Common myeloid progenitor, CD34-positive (primary cell): ENCODE measurements around the gene CDC25A.

Source experiments
- CTCF ChIA-PET: fragments of 350-600 bp; sonication (Branson Sonifier 250); formaldehyde crosslinking; loops from one replicate; lab custom pipeline; 2021; ENCODE audit warnings: antibody characterized with exemption; lab: Charles Lee
- POLR2A ChIA-PET: fragments of 350-600 bp; sonication (Branson Sonifier 250); formaldehyde crosslinking; loops from one replicate; lab custom pipeline; 2021; ENCODE audit warnings: antibody characterized with exemption; lab: Charles Lee
- DNase-seq, 3 donors: peaks; one replicate each; pipeline versions ENCODE4 v3.0.0 to v3.0.0-alpha.2; 2013
- H3K27ac ChIP-seq, 2 experiments: 1 replicate in 1 of 2; 2 replicates in 1 of 2; pipeline ENCODE4 v1.7.0; 2013; ENCODE audit warnings: inconsistent platforms in 2 of 2, low read length in 2 of 2, mild to moderate bottlenecking in 2 of 2, low read depth in 1 of 2, moderate library complexity in 1 of 2; ENCODE audit not compliant: severe bottlenecking in 2 of 2, insufficient read depth in 1 of 2, poor library complexity in 1 of 2
- H3K27me3 ChIP-seq, 5 experiments: replicated peaks in 2 of 5; 1 replicate in 3 of 5; 2 replicates in 2 of 5; pipeline versions ENCODE4 v1.6.1 to v1.7.0; 2013; ENCODE audit warnings: low read length in 4 of 5, mild to moderate bottlenecking in 2 of 5, moderate library complexity in 2 of 5, inconsistent platforms in 1 of 5; ENCODE audit not compliant: insufficient read depth in 5 of 5, control insufficient read depth in 4 of 5
- H3K36me3 ChIP-seq, 4 experiments: 1 replicate in 2 of 4; 2 replicates in 2 of 4; pipeline versions ENCODE4 v1.6.1 to v1.7.0; 2013; ENCODE audit warnings: low read length in 3 of 4, control low read depth in 1 of 4, mild to moderate bottlenecking in 1 of 4; ENCODE audit not compliant: control insufficient read depth in 4 of 4, insufficient read depth in 4 of 4
- H3K4me1 ChIP-seq, 4 experiments: 1 replicate in 3 of 4; 2 replicates in 1 of 4; pipeline versions ENCODE4 v1.6.1 to v1.7.1; 2013; ENCODE audit warnings: low read length in 3 of 4, mild to moderate bottlenecking in 3 of 4, control low read depth in 1 of 4, inconsistent platforms in 1 of 4, moderate library complexity in 1 of 4; ENCODE audit not compliant: control insufficient read depth in 4 of 4, insufficient read depth in 4 of 4; ENCODE audit errors: control extremely low read depth in 1 of 4
- H3K4me3 ChIP-seq, 7 experiments: 1 replicate in 4 of 7; 2 replicates in 3 of 7; pipeline versions ENCODE4 v1.5.1 to v1.7.0; 2013; ENCODE audit warnings: mild to moderate bottlenecking in 7 of 7, low read length in 6 of 7, moderate library complexity in 6 of 7, inconsistent platforms in 2 of 7, low read depth in 2 of 7, control low read depth in 1 of 7; ENCODE audit not compliant: insufficient read depth in 4 of 7, control insufficient read depth in 1 of 7; ENCODE audit errors: extremely low read depth in 1 of 7
- H3K9me3 ChIP-seq, 5 experiments: 1 replicate in 4 of 5; 2 replicates in 1 of 5; pipeline versions ENCODE4 v1.6.1 to v1.7.1; 2013; ENCODE audit warnings: low read length in 4 of 5, mild to moderate bottlenecking in 2 of 5, inconsistent platforms in 1 of 5, low read depth in 1 of 5, moderate library complexity in 1 of 5; ENCODE audit not compliant: control insufficient read depth in 4 of 5, insufficient read depth in 2 of 5; ENCODE audit errors: control extremely low read depth in 1 of 5
- WGBS: methylation state at CpG from one replicate; pipeline ENCODE4 v1.1.5; 2013; ENCODE audit not compliant: insufficient coverage; 5-methylcytosine and 5-hydroxymethylcytosine counted together

Gene CDC25A

DNA sequence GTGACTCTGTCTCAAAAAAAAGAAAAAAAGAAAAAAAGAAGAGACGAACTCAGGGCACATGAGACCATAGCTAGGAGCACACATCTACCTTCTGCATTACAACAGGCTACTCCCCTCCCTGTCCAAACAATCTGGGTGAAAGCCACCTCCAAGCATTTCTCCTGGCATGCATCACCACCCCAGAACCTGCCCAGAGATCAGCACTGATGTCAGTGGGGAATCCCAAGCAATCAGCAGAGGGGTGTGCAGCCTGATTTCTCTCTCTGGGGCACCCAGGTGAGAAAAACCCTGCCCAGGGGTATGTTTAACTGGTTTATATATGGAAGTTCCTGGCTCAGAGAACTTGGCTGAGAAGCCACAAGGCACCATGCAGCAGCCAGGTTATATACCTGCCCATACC, 59.4 kb downstream of the CDC25A start:
- ChIA-PET POLR2A (no interaction called here), CTCF (no interaction called here)
- H3K27me3 ChIP-seq: no peaks in the 10 kb centered on the region
- H3K27ac ChIP-seq: no peak overlapping the region
- H3K9me3 ChIP-seq: no peaks in the 10 kb centered on the region
- H3K4me3 ChIP-seq: no peak overlapping the region
- H3K4me1 ChIP-seq: peaks cover 0 to 4% (median 0%) of the 10 kb centered on the region in 4 experiments
- no CpG with 5 or more reads among the region's 1 CpG for WGBS
- H3K36me3 ChIP-seq: no peaks in the 10 kb centered on the region
- DNase-seq: no peak

DNA sequence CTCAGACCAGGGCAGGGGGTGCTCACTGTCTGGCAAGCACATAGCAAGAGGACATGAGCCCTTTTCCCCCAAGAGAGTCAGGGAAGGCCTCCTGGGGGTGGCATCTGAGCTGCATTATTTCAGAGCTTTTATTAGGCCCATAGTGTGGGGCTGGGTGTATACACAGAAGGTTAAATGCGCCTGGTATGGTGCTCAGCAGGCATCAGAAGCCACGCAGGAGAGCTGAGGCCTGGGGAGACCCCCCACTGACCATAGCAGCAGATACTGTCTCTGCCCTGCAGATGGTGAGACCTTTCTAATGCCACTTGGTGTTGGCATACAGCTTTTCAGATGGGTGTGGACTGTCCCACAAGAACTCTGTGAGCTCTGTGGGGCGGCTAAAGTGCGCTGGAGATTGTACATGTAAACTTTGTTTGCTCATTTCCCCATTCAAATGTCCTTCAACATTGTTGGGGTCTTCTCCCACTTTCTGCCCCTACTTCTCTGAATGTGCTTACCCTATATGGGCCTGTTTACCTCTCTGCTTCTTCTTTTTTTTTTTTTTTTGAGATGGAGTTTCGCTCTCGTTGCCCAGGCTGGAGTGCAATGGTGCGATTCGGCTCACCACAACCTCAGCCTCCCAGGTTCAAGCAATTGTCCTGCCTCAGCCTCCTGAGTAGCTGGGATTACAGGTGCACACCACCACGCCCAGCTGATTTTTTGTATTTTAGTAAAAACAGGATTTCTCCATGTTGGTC, 62.2 kb downstream of the CDC25A start:
- H3K27ac ChIP-seq: no peak overlapping the region
- no peak overlapping the region for H3K4me3 ChIP-seq
- no peaks in the 10 kb centered on the region for H3K9me3 ChIP-seq
- 98% methylated on average over 9 of the region's 9 CpGs for WGBS
- POLR2A ChIA-PET: no interaction called here
- H3K4me1 ChIP-seq: peaks cover 0 to 4% (median 0%) of the 10 kb centered on the region in 4 experiments
- no peak for DNase-seq
- no peaks in the 10 kb centered on the region for H3K36me3 ChIP-seq
- CTCF ChIA-PET: no interaction called here
- H3K27me3 ChIP-seq: no peaks in the 10 kb centered on the region

DNA sequence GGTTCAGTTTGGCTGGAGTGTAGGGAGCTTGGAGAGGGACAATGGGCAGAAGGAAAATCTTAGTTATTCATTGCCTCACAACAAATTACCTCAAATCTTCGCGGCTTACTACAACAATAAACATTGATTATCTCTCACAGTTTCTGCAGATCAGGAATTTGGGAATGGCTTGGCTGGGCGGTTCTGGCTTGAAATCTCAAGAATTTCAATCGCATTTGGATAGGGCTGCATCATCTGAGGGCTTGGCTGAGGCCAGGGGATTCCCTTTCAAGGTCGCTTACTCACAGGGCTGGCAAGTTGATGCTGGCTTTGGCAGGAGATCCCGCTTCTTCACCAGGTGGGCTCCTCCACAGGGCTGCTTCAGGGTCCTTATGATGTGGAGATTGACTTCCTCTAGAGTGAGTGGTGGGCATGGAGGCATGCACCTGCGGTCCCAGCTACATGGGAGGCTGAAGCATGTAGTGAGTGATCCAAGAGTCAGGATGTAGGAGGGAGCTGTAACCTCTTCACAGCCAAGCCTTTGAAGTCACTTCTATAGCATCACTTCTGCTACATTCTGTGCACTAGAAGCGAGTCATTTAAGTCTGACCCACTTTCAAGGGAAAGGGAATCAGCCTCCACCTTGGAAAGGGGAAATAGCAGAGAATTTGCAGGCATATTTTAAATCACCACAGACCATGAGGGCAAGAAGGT, 63.1 kb downstream of the CDC25A start:
- ChIA-PET CTCF (no interaction called here), POLR2A (no interaction called here)
- Histone ChIP-seq H3K4me1 (no peaks in the 10 kb centered on the region), H3K27me3 (no peaks in the 10 kb centered on the region), H3K36me3 (no peaks in the 10 kb centered on the region), H3K27ac (no peak overlapping the region), H3K4me3 (no peak overlapping the region), H3K9me3 (no peaks in the 10 kb centered on the region)
- 100% methylated on average over 6 of the region's 8 CpGs for WGBS
- DNase-seq: no peak

GRCh38 chr3:48123346-48123745, 64.9 kb downstream of the CDC25A start:
- no peak for DNase-seq
- ChIA-PET POLR2A (no interaction called here), CTCF (interaction anchor here (0.9 to 1.0 kb wide), 2 partner anchors 12 to 29 kb away, joined by 3 read pairs; no protein-coding TSS in a partner anchor)
- WGBS: 100% methylated on average over 3 of the region's 6 CpGs
- Histone ChIP-seq H3K9me3 (no peaks in the 10 kb centered on the region), H3K36me3 (no peaks in the 10 kb centered on the region), H3K4me3 (no peak overlapping the region), H3K4me1 (no peaks in the 10 kb centered on the region), H3K27me3 (no peaks in the 10 kb centered on the region), H3K27ac (no peak overlapping the region)

GRCh38 chr3:48122504-48122903, 65.7 kb downstream of the CDC25A start:
- H3K4me3 ChIP-seq: no peak overlapping the region
- CTCF ChIA-PET: no interaction called here
- POLR2A ChIA-PET: no interaction called here
- H3K36me3 ChIP-seq: no peaks in the 10 kb centered on the region
- no peaks in the 10 kb centered on the region for H3K9me3 ChIP-seq
- 100% methylated on average over 1 of the region's 5 CpGs for WGBS
- no peak for DNase-seq
- no peaks in the 10 kb centered on the region for H3K4me1 ChIP-seq
- H3K27ac ChIP-seq: no peak overlapping the region
- H3K27me3 ChIP-seq: no peaks in the 10 kb centered on the region

DNA sequence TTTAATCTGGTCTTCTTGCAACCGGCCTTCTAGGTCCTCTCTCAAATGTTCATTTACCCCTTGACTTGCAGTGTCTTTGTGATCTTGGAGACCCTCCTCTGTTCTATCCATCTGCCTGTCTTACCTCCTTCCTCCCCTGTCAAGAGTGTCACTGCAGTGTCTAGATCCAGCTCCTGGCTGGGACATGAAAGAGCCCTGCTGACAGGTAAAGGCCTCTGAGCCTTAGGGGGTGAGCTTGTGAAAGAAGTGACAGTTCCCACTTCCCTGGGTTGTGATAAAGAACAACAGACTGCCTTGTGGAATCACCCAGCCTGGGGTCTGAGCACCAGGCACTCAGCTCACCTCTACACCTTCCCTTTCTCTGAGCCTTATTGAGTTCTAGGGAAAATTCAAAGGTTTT, 68.0 kb downstream of the CDC25A start:
- 100% methylated on average over 1 of the region's 1 CpG for WGBS
- H3K27me3 ChIP-seq: no peaks in the 10 kb centered on the region
- ChIA-PET POLR2A (no interaction called here), CTCF (no interaction called here)
- no peak overlapping the region for H3K4me3 ChIP-seq
- DNase-seq: no peak
- H3K27ac ChIP-seq: no peak overlapping the region
- H3K9me3 ChIP-seq: no peaks in the 10 kb centered on the region
- H3K36me3 ChIP-seq: no peaks in the 10 kb centered on the region
- no peaks in the 10 kb centered on the region for H3K4me1 ChIP-seq

DNA sequence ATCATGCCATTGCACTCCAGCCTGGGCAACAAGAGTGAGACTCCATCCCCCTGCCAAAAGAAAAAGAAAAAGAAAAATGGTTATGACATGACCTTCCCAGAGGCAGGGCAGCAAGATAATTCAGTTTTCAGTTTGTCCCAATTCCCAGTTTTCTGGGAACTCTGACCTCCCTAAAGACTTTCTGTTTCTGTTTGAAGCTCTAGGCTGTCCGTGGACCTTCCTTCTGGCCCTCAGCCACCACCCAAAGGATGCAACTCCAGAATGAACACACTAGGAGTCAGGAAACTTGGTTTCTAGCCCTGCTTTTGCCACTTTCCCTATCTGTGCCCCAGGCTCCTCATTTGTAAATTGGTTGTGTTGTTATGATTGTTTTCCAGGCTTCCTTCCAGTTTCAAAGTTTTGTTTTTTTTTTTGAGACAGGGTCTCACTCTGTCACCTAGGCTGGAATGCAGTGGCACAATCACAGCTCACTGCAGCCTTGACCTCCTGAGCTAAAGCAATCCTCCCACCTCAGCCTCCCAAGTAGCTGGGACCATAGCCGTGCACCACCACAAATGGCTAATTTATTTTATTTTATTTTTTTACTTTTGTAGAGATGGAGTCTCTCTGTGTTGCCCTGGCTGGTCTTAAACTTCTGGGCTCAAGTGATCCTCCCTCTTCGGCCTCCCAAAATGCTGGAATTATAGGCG, 68.6 kb downstream of the CDC25A start:
- WGBS: 92% methylated on average over 3 of the region's 4 CpGs
- no peak overlapping the region for H3K27ac ChIP-seq
- ChIA-PET POLR2A (no interaction called here), CTCF (no interaction called here)
- H3K4me3 ChIP-seq: no peak overlapping the region
- no peaks in the 10 kb centered on the region for H3K9me3 ChIP-seq
- H3K4me1 ChIP-seq: no peaks in the 10 kb centered on the region
- H3K27me3 ChIP-seq: no peaks in the 10 kb centered on the region
- DNase-seq: no peak
- no peaks in the 10 kb centered on the region for H3K36me3 ChIP-seq
